CD4-positive, alpha-beta T cell (primary cell): ENCODE results near the gene HBB. TPM values are rescaled to one million over a fixed set of nuclear protein-coding genes. Genes with fewer than 3 reads are reported as not detected.

Experiments used
- ATAC-seq: fragments of 200-7000 bp; cut with Tn5 transposase; one replicate; pipeline ENCODE4 v1.10.0; 2022; ENCODE audit warnings: mild to moderate bottlenecking; ENCODE audit not compliant: poor library complexity
- CTCF ChIA-PET: fragments of 350-600 bp; sonication (Branson Sonifier 250); formaldehyde crosslinking; loops from one replicate; lab custom pipeline; 2021; ENCODE audit warnings: antibody characterized with exemption, inconsistent platforms; lab: Charles Lee
- POLR2A ChIA-PET: fragments of 350-600 bp; sonication (Branson Sonifier 250); formaldehyde crosslinking; loops from one replicate; lab custom pipeline; 2021; ENCODE audit warnings: antibody characterized with exemption, inconsistent platforms; lab: Charles Lee
- DNase-seq, 14 experiments: peaks; one replicate each; pipeline ENCODE4 v3.0.0-alpha.2; 2013 to 2020; ENCODE audit warnings: mixed read lengths in 2 of 14
- H3K27ac ChIP-seq, 2 donors: one replicate each; pipeline versions ENCODE4 v1.5.1 to v1.7.0; 2013; ENCODE audit warnings: low read length in 2 of 2, low read depth in 1 of 2, mild to moderate bottlenecking in 1 of 2
- H3K27me3 ChIP-seq, 2 experiments: 1 replicate in 1 of 2; 2 replicates in 1 of 2; pipeline versions ENCODE4 v1.6.1 to v1.7.0; 2013; ENCODE audit warnings: low read length in 2 of 2, control low read depth in 1 of 2, mild to moderate bottlenecking in 1 of 2, moderate library complexity in 1 of 2; ENCODE audit not compliant: insufficient read depth in 2 of 2, control insufficient read depth in 1 of 2
- H3K36me3 ChIP-seq: one replicate; pipeline ENCODE4 v1.6.1; 2013; ENCODE audit warnings: low read length, control low read depth; ENCODE audit not compliant: insufficient read depth
- H3K4me1 ChIP-seq: one replicate; pipeline ENCODE4 v1.6.1; 2013; ENCODE audit warnings: low read length, control low read depth; ENCODE audit not compliant: insufficient read depth
- H3K4me3 ChIP-seq: one replicate; pipeline ENCODE4 v1.5.1; 2013; ENCODE audit warnings: mild to moderate bottlenecking, low read length, moderate library complexity
- H3K9me3 ChIP-seq, 2 experiments: 1 replicate in 1 of 2; 2 replicates in 1 of 2; pipeline versions ENCODE4 v1.6.1 to v1.7.0; 2013; ENCODE audit warnings: low read length in 2 of 2, mild to moderate bottlenecking in 2 of 2, control low read depth in 1 of 2, moderate library complexity in 1 of 2; ENCODE audit not compliant: control insufficient read depth in 1 of 2, insufficient read depth in 1 of 2
- H3K27ac Mint-ChIP-seq: one replicate; pipeline ENCODE4 v1.8.0; 2020; ENCODE audit warnings: mixed read lengths
- H3K27me3 Mint-ChIP-seq: one replicate; pipeline ENCODE4 v1.8.0; 2021; ENCODE audit warnings: mixed read lengths
- H3K36me3 Mint-ChIP-seq: one replicate; pipeline ENCODE4 v1.8.0; 2021; ENCODE audit warnings: low read depth, mixed read lengths
- H3K4me1 Mint-ChIP-seq: one replicate; pipeline ENCODE4 v1.8.0; 2021; ENCODE audit warnings: low read depth, mixed read lengths
- H3K4me3 Mint-ChIP-seq: one replicate; pipeline ENCODE4 v1.8.0; 2020; ENCODE audit warnings: mild to moderate bottlenecking, mixed read lengths
- H3K9me3 Mint-ChIP-seq: one replicate; pipeline ENCODE4 v1.8.0; 2020; ENCODE audit warnings: mixed read lengths
- intact Hi-C, 2 experiments: fragments of 100-400 bp; cut with DNase I in 1 of 2; cut with micrococcal nuclease in 1 of 2; formaldehyde crosslinking; loops; one replicate each; pipeline versions ENCODE4 v1.15.1 to v1.9.0; 2023 to 2025; cut with DNase I, micrococcal nuclease
- total RNA-seq, 174 experiments: library from RNA in 2 of 174; stranded (reverse) in 2 of 174; gene quantifications; one replicate each; pipeline ENCODE4 v1.2.3 and lab custom pipeline; 2021 to 2026
- TF ChIP-seq, protein P1 (sequence below): fragments of 200-600 bp; IDR thresholded peaks from one replicate; pipeline ENCODE4 v1.8.0; 2022; ENCODE audit warnings: antibody characterized with exemption, mild to moderate bottlenecking

Gene HBB
- total RNA-seq, 2 experiments from 2014 or later, result 0.45 TPM; not detected in 1

DNA sequence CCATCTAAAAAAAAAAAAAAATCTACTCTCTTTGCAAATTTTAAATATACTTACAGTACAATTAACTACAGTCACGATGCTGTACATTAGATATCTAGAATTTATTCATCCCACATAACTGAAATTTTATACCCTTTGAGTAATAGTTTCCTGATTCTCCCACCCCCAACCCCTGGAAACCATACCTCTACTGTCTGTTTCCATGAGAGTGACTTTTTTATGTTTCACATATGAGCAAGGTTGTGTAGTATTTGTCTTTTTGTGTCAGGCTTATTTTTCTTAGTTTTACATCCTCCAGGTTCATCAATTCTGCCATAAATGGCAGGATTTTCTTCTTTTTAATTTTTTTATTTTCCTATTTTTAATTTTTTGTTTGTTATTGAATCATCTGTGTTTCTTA is 3.2 kb downstream of the HBB start:
- Histone ChIP-seq H3K9me3 (peaks cover 6 to 12% of the 10 kb centered on the region in 2 experiments), H3K36me3 (no peaks in the 10 kb centered on the region), H3K4me3 (no peak overlapping the region), H3K4me1 (no peaks in the 10 kb centered on the region), H3K27ac (no peak overlapping the region), H3K27me3 (peaks cover 0 to 13% of the 10 kb centered on the region in 2 experiments)
- POLR2A ChIA-PET, result no interaction called here
- intact Hi-C loops, result no loop called here
- H3K27me3 Mint-ChIP-seq, result peaks cover 6% of the 10 kb centered on the region
- CTCF ChIA-PET, result no interaction called here
- H3K4me1 Mint-ChIP-seq, result no peaks in the 10 kb centered on the region
- peaks cover 3% of the 10 kb centered on the region for H3K9me3 Mint-ChIP-seq
- no peak overlapping the region for H3K4me3 Mint-ChIP-seq
- H3K27ac Mint-ChIP-seq, result no peak overlapping the region
- ATAC-seq (no peak), DNase-seq (no peak)
- no peaks in the 10 kb centered on the region for H3K36me3 Mint-ChIP-seq
- TF ChIP-seq, protein P1, sequence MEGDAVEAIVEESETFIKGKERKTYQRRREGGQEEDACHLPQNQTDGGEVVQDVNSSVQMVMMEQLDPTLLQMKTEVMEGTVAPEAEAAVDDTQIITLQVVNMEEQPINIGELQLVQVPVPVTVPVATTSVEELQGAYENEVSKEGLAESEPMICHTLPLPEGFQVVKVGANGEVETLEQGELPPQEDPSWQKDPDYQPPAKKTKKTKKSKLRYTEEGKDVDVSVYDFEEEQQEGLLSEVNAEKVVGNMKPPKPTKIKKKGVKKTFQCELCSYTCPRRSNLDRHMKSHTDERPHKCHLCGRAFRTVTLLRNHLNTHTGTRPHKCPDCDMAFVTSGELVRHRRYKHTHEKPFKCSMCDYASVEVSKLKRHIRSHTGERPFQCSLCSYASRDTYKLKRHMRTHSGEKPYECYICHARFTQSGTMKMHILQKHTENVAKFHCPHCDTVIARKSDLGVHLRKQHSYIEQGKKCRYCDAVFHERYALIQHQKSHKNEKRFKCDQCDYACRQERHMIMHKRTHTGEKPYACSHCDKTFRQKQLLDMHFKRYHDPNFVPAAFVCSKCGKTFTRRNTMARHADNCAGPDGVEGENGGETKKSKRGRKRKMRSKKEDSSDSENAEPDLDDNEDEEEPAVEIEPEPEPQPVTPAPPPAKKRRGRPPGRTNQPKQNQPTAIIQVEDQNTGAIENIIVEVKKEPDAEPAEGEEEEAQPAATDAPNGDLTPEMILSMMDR, result no peak

DNA sequence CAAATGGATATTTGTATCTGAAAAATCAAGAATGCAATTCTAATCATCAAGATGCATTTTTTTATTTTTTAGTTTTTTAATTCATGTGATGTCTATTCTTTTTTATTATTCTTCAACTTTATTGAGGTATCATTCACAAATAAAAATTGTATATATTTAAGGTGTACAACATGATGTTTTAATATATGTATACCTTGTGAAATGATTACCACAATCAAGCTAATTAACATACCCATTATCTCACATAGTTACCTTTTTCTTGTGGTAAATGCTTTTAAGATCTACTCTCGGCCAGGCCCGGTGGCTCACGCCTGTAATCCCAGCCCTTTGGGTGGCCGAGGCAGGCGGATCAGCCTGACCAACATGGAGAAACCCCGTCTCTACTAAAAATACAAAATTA is 3.7 kb downstream of the HBB start:
- H3K4me1 Mint-ChIP-seq, result no peaks in the 10 kb centered on the region
- H3K27ac ChIP-seq, result no peak overlapping the region
- H3K27ac Mint-ChIP-seq, result no peak overlapping the region
- ChIA-PET POLR2A (no interaction called here), CTCF (no interaction called here)
- ATAC-seq, result no peak
- TF ChIP-seq, protein P1, result no peak
- peaks cover 6% of the 10 kb centered on the region for H3K27me3 Mint-ChIP-seq
- no peak overlapping the region for H3K4me3 ChIP-seq
- peaks cover 3% of the 10 kb centered on the region for H3K9me3 Mint-ChIP-seq
- H3K27me3 ChIP-seq, result peaks cover 0 to 13% of the 10 kb centered on the region in 2 experiments
- peaks cover 6 to 12% of the 10 kb centered on the region in 2 experiments for H3K9me3 ChIP-seq
- no peak for DNase-seq
- H3K36me3 Mint-ChIP-seq, result no peaks in the 10 kb centered on the region
- no peak overlapping the region for H3K4me3 Mint-ChIP-seq
- H3K4me1 ChIP-seq, result no peaks in the 10 kb centered on the region
- intact Hi-C loops, result no loop called here
- no peaks in the 10 kb centered on the region for H3K36me3 ChIP-seq

DNA sequence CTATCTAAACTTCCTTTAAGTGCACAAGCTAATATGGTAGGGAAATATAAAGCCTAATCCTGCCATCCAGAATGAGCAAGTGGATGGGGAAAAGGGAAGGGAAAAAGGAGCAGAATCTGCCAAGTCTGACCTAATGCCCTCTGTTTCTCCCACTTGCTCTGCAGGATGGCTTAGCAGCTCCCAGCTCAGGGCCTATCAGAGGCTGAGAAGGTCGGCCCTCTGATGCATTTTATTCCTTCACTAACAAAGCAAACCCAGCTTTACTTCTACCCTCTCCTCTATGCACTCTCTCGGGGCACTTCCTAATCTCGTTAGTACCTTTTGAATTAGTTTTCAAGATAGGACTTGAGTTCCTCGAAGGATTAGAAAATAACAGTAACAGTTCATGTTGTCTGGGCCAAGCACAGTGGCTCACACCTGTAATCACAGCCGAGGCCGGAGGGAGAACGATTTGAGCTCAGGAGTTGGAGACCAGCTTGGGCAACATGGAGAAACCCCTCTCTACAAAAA is 16.4 kb downstream of the HBB start:
- Histone ChIP-seq H3K27ac (no peak overlapping the region), H3K27me3 (no peaks in the 10 kb centered on the region), H3K4me3 (no peak overlapping the region), H3K36me3 (no peaks in the 10 kb centered on the region), H3K9me3 (no peaks in the 10 kb centered on the region), H3K4me1 (no peaks in the 10 kb centered on the region)
- Mint-ChIP-seq H3K27ac (no peak overlapping the region), H3K9me3 (no peaks in the 10 kb centered on the region), H3K4me1 (no peaks in the 10 kb centered on the region), H3K27me3 (peaks cover 16% of the 10 kb centered on the region), H3K36me3 (no peaks in the 10 kb centered on the region), H3K4me3 (no peak overlapping the region)
- DNase-seq, result no peak
- POLR2A ChIA-PET, result no interaction called here
- CTCF ChIA-PET, result interaction anchor here (0.6 kb wide), 1 partner anchor 179 kb away, joined by 3 read pairs; no protein-coding TSS in a partner anchor
- no peak for ATAC-seq
- intact Hi-C loops, result no loop called here
- TF ChIP-seq, protein P1, result no peak
